LNCAP (cell line): ENCODE results near the gene TMEM132D.

Experiments used
- CTCF ChIP-seq: fragments of 450-650 bp; IDR thresholded peaks from 2 replicates; pipeline ENCODE4 v1.5.1; 2017; ENCODE audit warnings: mild to moderate bottlenecking

Gene TMEM132D

GRCh38 chr12:129903956-129904829 is at the start of gene TMEM132D:
Gene TMEM132D (minus strand): TSS chr12:129904025.
- TF ChIP-seq CTCF, result no peak

- TF ChIP-seq CTCF, result no peak
Observed at GRCh38 chr12:129949651-129950050, 45.8 kb upstream of the TMEM132D start.

DNA sequence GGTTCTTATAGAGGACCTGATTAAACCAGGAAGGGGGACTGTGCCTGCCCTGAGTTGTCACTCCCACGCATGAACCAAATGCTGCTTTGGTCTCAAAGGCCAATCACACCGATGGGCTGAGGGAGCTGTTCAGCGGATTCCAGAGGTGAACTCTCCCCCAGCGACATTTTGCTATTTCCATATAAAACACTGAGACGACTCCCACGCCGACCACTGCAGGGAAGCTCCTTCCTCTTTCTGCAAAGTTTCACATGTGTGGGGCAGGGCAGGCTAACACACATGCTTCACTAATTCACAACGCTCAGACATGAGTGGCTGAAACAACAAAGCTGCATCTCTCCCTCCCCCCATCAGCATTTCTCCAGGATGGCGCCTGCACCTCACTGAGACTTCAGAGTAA is 37.8 kb upstream of the TMEM132D start:
- TF ChIP-seq CTCF, result no peak

GRCh38 chr12:129938089-129938488 is 34.3 kb upstream of the TMEM132D start:
- TF ChIP-seq CTCF, result no peak

DNA sequence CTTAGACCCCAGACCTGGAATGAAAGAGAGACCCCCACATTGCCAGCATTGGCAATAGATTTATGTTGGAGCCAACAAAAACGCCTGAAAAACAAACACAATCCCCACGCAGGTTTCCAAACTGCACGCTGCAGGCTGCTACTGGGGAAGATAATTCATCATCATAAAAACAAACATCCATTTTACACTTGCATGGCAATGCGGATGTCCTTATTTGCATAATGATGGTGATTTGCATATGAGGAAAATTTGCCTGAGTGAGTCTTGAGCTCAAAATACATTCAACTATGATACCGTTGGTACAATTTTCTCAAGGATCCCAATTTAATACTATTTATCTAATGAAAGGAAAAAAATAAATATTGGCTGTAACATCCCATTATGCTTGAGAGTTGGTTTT is 33.6 kb upstream of the TMEM132D start:
- TF ChIP-seq CTCF, result no peak

GRCh38 chr12:129928643-129929042 is 24.8 kb upstream of the TMEM132D start:
- TF ChIP-seq CTCF, result no peak

GRCh38 chr12:129927316-129927900 is 23.6 kb upstream of the TMEM132D start:
- no peak for TF ChIP-seq CTCF
